GM12873 (cell line): ENCODE data around the gene DCUN1D3.

Experiments
- CTCF ChIP-seq: IDR thresholded peaks from 2 replicates; pipeline ENCODE4 v1.5.1; 2012; ENCODE audit warnings: low read depth, mild to moderate bottlenecking, moderate library complexity, low read length, control low read depth; ENCODE audit not compliant: insufficient read depth; ENCODE audit errors: missing control alignments

DCUN1D3 gene

GRCh38 chr16:20928774-20929411 is 28.7 kb upstream of the DCUN1D3 start:
- TF ChIP-seq CTCF: no peak

- TF ChIP-seq CTCF: no peak
Measured at GRCh38 chr16:20925751-20926150, 25.6 kb upstream of the DCUN1D3 start.

GRCh38 chr16:20923876-20924275 is 23.7 kb upstream of the DCUN1D3 start:
- TF ChIP-seq CTCF: no peak

GRCh38 chr16:20920799-20921198 is 20.6 kb upstream of the DCUN1D3 start:
- TF ChIP-seq CTCF: no peak

GRCh38 chr16:20920091-20920490 is 19.9 kb upstream of the DCUN1D3 start:
- TF ChIP-seq CTCF: no peak

GRCh38 chr16:20918486-20919239 is 18.5 kb upstream of the DCUN1D3 start:
- TF ChIP-seq CTCF: no peak

- TF ChIP-seq CTCF: no peak
Measured at GRCh38 chr16:20916942-20917341, 16.8 kb upstream of the DCUN1D3 start.
